ENCODE measurements around the gene RBM23.

Gene RBM23

DNA sequence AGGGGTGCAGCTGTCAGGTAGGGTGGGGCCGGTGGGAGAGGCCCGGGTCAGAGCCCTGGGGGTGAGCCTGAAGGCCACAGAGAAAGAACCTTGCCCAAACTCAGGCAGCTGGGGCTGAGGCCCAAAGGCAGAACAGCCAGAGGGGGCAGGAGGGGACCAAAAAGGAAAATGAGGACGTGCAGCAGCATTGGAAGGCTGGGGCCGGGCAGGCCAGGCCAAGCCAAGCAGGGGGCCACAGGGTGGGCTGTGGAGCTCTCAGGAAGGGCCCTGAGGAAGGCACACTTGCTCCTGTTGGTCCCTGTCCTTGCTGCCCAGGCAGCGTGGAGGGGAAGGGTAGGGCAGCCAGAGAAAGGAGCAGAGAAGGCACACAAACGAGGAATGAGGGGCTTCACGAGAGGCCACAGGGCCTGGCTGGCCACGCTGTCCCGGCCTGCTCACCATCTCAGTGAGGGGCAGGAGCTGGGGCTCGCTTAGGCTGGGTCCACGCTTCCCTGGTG is 72.1 kb downstream of the RBM23 start:
- no peak for DNase-seq (ENCODE audit: extremely low spot score, insufficient read length, low read depth)
- FAIRE-seq = no peak

GRCh38 chr14:22845821-22846625 is 72.9 kb downstream of the RBM23 start:
- no peak for FAIRE-seq
- DNase-seq (ENCODE audit: extremely low spot score, insufficient read length, low read depth) = no peak

- no peak for DNase-seq (ENCODE audit: extremely low spot score, insufficient read length, low read depth)
- FAIRE-seq = no peak
Observed at GRCh38 chr14:22845103-22845394, 73.9 kb downstream of the RBM23 start.

- DNase-seq (ENCODE audit: extremely low spot score, insufficient read length, low read depth) (no peak), FAIRE-seq (no peak)
Observed at GRCh38 chr14:22844221-22845102, 74.5 kb downstream of the RBM23 start.
